Measurements from ENCODE around the gene NSD1.
A peak's percentile ranks its signal among the peaks of the same experiment; 100 is the strongest.

The NSD1 gene, protein sequence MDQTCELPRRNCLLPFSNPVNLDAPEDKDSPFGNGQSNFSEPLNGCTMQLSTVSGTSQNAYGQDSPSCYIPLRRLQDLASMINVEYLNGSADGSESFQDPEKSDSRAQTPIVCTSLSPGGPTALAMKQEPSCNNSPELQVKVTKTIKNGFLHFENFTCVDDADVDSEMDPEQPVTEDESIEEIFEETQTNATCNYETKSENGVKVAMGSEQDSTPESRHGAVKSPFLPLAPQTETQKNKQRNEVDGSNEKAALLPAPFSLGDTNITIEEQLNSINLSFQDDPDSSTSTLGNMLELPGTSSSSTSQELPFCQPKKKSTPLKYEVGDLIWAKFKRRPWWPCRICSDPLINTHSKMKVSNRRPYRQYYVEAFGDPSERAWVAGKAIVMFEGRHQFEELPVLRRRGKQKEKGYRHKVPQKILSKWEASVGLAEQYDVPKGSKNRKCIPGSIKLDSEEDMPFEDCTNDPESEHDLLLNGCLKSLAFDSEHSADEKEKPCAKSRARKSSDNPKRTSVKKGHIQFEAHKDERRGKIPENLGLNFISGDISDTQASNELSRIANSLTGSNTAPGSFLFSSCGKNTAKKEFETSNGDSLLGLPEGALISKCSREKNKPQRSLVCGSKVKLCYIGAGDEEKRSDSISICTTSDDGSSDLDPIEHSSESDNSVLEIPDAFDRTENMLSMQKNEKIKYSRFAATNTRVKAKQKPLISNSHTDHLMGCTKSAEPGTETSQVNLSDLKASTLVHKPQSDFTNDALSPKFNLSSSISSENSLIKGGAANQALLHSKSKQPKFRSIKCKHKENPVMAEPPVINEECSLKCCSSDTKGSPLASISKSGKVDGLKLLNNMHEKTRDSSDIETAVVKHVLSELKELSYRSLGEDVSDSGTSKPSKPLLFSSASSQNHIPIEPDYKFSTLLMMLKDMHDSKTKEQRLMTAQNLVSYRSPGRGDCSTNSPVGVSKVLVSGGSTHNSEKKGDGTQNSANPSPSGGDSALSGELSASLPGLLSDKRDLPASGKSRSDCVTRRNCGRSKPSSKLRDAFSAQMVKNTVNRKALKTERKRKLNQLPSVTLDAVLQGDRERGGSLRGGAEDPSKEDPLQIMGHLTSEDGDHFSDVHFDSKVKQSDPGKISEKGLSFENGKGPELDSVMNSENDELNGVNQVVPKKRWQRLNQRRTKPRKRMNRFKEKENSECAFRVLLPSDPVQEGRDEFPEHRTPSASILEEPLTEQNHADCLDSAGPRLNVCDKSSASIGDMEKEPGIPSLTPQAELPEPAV (N-terminal part only)

DNA sequence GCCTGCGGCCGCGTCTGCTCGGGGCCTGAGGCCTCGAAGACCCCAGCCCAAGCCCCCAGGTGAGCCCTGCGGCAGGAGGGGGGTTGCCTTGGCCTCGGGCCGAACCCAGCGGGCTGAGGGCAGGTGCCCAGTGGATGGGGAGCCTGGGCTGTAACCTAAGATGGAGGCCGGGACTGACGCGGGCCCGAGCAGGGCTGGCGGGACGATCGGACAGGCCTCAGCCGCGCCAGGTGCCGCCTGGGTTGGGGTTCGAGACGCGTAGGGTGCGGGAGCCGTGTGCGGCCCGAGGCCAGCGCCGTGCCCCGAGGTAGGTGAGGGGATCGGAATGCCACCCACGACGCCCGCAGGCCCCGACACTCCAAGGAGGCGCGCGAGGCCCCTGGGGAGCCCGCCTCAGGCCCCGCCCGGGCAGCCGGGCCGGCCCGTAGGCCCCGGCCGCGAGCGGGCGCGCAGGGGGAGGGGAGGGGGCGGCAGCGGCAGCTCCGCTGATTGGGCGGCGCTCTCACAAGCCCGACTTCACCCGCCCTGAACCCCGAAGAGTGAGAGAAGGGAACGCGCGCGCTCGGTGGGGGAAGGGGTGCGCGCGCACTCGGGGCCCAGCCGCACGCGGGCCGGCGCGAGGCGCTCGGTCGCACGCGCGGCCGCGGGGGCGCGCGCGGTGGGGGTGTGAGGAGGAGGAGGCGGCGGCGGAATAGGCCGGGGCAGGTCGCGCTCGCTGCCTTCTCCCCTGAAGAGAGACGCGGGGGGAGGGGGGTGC lies at the start of gene NSD1:
TSS of gene NSD1 (plus strand) at position 678 of the 757 bp plus-strand sequence. CDS start 1,331 bp downstream, outside the sequence.
- no peak for DNase-seq

DNA sequence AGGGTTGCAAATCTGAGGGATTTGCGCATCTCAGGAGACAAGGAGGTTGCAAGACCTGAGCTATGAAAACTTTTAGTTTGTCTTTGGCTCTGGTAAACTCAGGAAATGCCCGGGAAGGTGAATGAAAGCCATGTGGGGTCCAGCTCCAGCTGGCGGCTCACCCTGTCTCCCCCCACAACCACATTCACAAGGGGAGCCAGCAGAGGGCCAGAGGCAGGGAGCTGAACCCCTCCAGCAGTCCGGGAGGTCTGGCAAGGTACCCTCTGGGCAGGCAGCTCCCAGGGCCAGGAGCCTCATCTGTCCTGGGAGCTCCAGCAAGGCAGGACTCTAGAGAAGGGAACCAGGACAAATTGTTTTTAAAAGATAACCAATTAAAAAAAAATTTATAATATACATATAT lies 49.4 kb upstream of the NSD1 start:
- DNase-seq = no peak

DNA sequence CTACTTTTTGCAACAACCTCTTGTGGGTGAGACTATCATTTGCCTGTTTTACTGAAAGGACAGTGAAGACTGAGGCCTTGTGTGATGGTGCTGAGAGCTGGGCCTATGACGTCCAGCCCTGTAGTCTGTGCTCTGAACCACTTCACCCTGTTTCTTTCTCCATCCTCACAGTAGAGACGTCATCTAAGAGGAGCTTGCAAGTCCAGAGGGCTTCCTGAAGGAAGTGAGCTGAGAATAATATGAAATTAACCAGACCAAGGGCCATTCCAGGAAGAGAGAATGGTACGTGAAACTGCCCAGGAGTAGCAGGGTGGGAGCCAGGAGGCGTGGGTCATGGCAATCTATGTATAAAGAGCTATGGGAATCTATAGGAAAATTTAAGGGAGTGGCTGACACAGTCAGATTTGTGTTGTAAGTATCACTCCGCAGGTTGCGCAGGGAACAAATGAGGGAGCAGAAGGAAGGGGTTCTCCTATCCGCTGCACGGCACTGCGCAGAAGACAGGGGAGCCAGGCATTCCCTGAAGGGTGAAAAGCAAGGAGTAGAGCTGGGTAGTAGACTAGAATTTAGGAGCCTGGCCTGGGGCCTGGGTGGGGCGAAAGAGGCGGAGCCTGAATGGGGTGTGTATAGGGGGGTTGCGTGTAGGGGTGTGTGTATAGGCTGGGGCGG lies 47.5 kb upstream of the NSD1 start:
- DNase-seq = no peak

DNA sequence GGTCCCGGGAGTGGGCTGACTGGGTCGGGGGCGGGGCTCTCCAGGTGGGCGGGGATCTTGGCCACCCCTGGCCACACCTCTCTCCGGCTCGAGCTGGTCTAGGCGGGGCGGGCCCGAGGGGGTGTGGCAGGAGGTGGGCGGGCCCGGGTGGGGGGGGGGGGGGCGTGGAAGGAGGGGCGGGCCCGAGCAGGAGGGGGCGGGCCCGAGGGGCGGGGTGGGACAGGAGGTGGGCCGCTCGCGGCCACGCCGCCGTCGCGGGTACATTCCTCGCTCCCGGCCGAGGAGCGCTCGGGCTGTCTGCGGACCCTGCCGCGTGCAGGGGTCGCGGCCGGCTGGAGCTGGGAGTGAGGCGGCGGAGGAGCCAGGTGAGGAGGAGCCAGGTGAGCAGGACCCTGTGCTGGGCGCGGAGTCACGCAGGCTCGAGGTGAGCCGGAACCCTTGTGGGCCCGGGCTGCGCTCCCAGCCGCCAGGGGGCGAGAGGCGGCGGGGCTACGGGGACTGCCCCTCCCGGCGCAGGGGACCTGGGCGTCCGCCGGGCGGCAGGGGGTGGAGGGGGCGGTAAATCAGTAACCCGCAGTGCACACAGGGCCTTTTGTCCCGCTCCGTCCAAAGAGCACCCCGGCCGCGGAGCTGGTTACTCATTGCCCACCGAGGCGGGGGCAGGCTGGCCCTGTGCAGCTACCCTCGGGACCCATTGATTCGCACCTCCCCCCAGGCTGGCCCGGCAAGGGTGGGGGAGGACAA lies 46.7 kb upstream of the NSD1 start, which contains the start of gene FGFR4:
TSS of gene FGFR4 (plus strand) at position 262 of the 744 bp plus-strand sequence. CDS start 2,688 bp downstream, outside the sequence.
- peak; percentile 61 for DNase-seq

DNA sequence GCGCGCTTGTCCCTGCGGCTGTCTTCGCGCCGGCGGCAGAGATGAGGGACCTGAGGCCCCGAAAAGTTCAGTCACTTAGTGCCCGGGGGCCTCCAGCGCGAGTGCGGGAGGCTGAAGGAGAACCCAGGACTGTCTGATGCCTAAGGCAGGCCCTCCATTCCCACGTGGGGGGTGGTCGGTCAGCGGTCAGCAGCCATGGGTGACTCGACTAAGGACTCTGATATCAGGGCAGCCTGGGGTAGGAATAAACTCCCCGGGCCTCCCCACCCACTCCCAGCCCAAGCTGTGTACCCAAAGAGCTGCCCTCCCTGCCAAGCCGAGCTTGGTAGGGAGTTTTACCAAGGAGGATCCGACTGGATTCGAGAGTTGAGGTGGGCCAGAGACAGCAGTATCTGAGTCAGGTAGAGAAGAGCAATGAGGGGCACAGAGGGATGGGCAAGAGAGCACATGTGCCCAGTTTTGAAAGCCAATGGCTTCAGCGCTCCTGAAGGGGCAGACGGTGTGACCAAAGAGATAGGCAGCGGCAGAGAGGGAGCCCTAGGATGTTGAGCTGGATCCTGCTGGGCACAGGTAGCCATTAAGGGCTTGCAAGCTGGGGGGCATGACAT lies 46.1 kb upstream of the NSD1 start:
- DNase-seq = no peak

DNA sequence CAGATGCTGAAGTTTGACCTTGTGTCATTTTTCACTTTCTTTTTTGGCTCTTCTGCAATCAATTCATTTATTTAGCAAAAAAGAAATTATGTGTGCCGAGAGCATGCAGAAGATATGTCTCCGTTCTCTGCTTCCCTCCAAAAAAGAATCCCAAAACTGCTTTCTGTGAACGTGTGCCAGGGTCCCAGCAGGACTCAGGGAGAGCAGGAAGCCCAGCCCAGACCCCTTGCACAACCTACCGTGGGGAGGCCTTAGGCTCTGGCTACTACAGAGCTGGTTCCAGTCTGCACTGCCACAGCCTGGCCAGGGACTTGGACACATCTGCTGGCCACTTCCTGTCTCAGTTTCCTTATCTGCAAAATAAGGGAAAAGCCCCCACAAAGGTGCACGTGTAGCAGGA lies 44.4 kb upstream of the NSD1 start:
- DNase-seq = no peak

DNA sequence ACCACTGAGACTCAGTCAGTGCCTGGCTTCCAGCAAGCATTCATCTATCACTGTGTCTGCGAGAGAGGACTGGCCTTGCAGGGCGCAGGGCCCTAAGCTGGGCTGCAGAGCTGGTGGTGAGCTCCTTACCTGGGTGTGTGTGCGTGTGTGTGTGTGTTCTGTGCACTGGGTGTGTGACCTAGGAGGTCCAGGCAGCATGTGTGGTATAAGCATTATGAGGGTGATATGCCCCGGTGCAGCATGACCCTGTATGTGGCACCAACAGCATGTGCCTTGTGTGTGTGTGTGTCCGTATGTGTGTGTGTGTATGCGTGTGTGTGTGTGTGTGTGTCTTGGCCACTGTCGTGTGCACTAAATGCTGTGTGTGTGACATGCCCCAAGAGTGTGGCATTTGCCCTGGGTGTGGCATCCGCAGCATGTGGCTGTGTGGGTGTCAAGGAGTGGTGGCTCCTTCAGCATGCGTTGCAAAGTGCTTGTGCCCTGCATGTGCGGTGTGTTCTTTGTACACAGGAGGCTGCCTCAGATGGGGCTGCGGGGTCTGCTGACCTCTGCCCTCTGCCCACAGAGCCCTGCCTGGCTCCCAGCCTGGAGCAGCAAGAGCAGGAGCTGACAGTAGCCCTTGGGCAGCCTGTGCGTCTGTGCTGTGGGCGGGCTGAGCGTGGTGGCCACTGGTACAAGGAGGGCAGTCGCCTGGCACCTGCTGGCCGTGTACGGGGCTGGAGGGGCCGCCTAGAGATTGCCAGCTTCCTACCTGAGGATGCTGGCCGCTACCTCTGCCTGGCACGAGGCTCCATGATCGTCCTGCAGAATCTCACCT lies 43.5 kb upstream of the NSD1 start:
- no peak for DNase-seq

DNA sequence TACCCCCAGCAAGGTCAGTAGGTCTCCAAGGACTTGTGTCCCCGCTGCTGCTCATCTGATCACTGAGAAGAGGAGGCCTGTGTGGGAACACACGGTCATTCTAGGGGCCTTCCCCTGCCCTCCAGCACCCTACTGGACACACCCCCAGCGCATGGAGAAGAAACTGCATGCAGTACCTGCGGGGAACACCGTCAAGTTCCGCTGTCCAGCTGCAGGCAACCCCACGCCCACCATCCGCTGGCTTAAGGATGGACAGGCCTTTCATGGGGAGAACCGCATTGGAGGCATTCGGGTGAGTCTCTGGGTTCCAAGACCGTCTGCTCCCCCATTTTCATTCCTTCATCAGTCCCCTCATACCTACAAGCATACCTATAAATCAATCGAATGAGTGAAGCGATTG lies 42.8 kb upstream of the NSD1 start:
- DNase-seq = no peak

DNA sequence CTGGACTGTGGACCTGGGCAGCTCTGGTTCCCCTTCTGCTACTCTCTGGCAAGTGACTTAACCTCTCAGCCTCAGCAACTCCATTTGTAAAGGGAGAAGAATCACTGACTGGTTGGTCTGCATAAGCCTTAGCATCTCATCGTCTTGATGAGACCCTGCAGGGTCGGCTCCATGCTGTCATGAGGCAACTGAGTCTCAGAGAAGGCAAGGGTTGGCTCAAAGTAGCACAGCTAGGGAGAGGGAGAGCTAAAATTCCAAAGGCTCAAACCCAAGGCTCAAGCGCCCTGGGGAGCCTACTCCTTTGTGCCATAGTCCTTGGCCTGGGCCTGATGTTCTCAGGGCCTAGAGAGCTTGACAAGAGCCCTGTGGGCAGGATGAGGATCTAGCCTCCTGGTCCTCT lies 42.3 kb upstream of the NSD1 start:
- no peak for DNase-seq

DNA sequence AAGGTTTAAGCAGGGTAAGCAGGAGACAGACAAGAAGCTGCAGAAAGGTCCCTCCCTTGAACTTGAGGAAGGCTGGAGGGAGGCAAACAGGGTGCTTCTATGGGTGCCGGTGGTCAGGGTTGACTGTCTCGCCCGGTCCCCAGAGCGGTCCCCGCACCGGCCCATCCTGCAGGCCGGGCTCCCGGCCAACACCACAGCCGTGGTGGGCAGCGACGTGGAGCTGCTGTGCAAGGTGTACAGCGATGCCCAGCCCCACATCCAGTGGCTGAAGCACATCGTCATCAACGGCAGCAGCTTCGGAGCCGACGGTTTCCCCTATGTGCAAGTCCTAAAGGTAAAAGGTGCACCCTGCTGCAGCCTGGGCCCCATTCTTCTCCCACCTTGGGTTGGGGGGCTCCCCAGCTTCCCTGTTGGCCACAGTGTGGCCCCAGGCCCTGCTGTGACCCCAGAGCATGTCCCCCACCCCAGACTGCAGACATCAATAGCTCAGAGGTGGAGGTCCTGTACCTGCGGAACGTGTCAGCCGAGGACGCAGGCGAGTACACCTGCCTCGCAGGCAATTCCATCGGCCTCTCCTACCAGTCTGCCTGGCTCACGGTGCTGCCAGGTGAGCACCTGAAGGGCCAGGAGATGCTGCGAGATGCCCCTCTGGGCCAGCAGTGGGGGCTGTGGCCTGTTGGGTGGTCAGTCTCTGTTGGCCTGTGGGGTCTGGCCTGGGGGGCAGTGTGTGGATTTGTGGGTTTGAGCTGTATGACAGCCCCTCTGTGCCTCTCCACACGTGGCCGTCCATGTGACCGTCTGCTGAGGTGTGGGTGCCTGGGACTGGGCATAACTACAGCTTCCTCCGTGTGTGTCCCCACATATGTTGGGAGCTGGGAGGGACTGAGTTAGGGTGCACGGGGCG lies 41.1 kb upstream of the NSD1 start:
- no peak for DNase-seq

DNA sequence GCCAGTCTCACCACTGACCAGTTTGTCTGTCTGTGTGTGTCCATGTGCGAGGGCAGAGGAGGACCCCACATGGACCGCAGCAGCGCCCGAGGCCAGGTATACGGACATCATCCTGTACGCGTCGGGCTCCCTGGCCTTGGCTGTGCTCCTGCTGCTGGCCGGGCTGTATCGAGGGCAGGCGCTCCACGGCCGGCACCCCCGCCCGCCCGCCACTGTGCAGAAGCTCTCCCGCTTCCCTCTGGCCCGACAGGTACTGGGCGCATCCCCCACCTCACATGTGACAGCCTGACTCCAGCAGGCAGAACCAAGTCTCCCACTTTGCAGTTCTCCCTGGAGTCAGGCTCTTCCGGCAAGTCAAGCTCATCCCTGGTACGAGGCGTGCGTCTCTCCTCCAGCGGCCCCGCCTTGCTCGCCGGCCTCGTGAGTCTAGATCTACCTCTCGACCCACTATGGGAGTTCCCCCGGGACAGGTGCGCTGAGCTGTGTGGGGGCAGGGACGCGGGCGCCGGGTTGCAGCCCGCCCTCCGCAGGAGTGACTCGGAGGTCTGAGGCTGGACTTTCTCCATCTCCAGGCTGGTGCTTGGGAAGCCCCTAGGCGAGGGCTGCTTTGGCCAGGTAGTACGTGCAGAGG lies 40.4 kb upstream of the NSD1 start:
- DNase-seq = no peak

DNA sequence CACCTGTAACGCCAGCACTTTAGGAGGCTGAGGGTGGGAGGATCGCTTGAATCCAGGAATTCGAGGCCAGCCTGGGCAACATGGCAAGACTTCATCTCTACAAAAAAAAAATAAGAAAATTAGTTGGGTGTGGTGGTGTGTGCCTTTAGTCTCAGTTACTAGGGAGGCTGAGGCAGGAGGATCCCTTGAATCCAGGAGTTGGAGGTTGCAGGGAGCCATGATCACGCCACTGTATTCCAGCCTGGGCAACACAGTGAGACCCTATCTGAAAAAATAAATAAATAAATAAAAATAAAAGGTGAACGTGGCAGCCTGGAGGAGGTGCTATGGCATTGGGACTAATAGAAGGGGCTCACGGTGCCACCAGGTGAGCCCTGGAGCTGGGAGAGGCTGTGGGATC lies 39.8 kb upstream of the NSD1 start:
- DNase-seq = no peak

DNA sequence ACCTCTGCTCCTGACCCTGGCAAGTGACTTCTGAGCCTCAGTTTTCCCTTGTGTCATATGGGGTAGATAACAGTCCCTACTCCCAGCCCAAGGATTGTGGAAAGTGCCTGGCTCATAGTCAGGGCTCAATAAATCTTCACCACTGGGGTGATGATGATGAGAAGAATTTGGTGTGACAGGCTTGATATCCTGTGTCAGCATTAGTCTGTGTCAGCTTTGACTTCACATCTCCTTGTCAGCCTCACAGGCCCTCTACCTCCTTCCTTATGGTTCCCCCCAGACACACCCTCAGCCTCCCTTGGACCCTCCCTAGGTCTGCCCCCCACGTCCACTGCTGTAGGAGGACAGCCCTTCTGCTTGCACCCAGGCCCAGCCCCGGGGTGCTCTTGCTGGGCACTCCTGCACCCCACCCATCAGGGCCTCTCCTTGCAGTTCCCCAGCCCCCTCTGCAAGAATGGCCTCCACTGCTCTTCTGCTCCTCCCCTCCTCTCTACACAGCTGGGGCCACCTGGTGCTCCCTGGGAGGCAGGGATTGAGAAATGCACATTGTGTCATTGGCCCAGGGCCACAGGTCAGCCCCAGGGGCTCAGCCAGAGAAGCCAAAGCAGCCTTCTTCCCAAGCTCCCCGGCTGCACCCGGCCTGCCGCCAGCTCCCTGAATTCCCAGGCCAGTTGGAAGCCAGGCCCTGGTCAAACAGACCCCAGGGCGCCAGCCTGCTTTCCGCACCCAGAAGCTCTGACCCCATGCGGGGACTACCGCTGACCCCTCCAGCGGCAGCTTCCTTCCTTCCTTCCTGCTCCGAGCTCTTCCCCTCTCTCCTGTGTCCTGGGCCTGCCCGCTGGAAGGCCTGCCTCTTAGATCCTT lies 39.1 kb upstream of the NSD1 start:
- no peak for DNase-seq

DNA sequence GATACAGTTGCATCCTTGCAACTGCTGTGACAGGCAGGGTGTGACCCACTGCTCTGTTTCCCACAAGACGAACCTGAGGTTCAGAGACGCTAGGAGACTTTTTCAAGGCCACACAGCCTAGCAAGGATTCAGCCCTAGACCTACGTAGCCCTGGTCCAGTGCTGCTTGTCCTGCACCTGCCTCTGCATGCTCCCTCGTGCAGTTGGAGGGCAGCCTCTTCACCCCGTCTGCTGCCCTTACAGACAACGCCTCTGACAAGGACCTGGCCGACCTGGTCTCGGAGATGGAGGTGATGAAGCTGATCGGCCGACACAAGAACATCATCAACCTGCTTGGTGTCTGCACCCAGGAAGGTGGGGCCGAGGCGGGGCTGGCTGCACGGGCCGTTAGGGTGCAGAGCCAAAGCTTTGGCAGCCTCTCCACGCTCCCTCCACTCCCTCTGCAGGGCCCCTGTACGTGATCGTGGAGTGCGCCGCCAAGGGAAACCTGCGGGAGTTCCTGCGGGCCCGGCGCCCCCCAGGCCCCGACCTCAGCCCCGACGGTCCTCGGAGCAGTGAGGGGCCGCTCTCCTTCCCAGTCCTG lies 38.4 kb upstream of the NSD1 start:
- DNase-seq = no peak

DNA sequence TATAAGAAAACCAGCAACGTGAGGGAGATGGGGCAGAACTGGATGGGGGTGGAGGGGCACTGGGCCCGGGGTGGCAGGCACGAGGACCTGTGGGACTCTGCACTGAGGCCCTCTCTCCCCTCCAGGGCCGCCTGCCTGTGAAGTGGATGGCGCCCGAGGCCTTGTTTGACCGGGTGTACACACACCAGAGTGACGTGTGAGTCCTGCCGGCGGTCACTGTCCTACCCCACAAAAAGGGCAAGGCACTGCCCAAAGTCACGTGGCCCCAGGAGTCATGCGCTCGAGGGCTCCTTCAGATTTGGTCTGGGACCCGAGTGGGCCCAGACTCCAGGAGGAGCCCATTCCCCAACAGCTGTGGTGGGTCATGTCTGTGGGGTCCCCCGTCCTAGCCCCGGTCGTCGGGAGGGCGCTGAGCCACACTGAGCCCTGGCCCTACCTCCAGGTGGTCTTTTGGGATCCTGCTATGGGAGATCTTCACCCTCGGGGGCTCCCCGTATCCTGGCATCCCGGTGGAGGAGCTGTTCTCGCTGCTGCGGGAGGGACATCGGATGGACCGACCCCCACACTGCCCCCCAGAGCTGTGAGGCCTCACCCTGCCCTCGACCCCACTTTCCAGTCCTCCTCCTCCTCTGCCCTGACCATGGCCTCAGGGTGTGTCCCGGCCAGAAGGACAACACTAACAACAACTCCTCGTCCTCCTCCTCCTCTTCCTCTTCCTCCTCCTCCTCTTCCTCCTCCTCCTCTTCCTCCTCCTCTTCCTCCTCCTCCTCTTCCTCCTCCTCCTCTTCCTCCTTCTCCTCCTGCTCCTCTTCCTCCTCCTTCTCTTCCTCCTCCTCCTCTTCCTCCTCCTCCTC lies 37.2 kb upstream of the NSD1 start:
- no peak for DNase-seq

Data from NCI-H748 treated with DMSO at 0.1 percent for 48 hours (cell line).